ENCODE results near the gene ANTXR1. TPM values are rescaled to one million over a fixed set of nuclear protein-coding genes. Genes with fewer than 3 reads are reported as not detected.

ANTXR1 gene
- total RNA-seq, 1 experiment from 2014 or later, result 37.3 TPM

DNA sequence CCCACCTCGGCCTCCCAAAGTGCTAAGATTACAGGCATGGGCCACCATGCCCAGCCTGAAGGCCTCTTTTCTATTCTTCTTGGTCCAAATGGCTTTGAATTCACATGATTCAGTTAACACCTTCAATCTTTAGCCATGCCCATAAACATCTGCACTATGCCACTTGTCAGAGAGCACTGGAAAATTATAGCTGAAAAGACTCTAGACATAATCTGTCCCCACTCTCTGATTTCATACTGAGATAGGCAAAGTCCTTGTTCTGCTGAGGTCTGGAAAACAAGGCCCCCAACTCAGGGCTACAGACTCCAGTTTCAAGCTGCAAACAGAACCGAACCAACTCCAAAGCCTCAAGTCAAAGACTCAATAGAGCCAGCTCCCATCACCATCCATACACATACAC, 170.7 kb downstream of the ANTXR1 start:
- Histone ChIP-seq H3K4me1 (ENCODE audit: insufficient read depth, low read length) (no peaks in the 10 kb centered on the region), H3K9me3 (ENCODE audit: control insufficient read depth, low read depth, low read length) (no peaks in the 10 kb centered on the region), H3T11ph (ENCODE audit: low read length) (no peak overlapping the region), H3K79me1 (ENCODE audit: insufficient read depth, low read depth, low read length, poor library complexity, severe bottlenecking) (no peaks in the 10 kb centered on the region), H3K14ac (ENCODE audit: insufficient read depth, low read length) (no peak overlapping the region), H3K27me3 (ENCODE audit: insufficient read depth, low read length) (no peaks in the 10 kb centered on the region), H2BK15ac (ENCODE audit: low read depth, low read length) (no peak overlapping the region), H3K23ac (ENCODE audit: insufficient read length, low read depth, low read length) (no peak overlapping the region), H4K20me1 (ENCODE audit: control insufficient read depth, insufficient read depth, insufficient read length) (no peaks in the 10 kb centered on the region), H2BK120ac (ENCODE audit: low read depth, low read length, poor library complexity, severe bottlenecking) (no peak overlapping the region), H3K23me2 (ENCODE audit: insufficient read length, low read depth, low read length, poor library complexity, severe bottlenecking) (no peaks in the 10 kb centered on the region), H2BK20ac (ENCODE audit: low read depth, low read length, poor library complexity, severe bottlenecking) (no peak overlapping the region), H2AFZ (ENCODE audit: low read length) (no peak overlapping the region), H3K27ac (ENCODE audit: insufficient read length, low read depth, low read length) (no peak overlapping the region), H3K79me2 (ENCODE audit: insufficient read depth, low read length) (no peaks in the 10 kb centered on the region), H2AK5ac (ENCODE audit: insufficient read length, low read length) (no peak overlapping the region), H4K8ac (replicated peaks; ENCODE audit: insufficient read length, low read depth, low read length) (no peak overlapping the region), H4K91ac (ENCODE audit: insufficient read length, low read depth, low read length) (no peak overlapping the region), H3K4me2 (ENCODE audit: insufficient read depth, insufficient read length, low read length) (no peak overlapping the region), H3K56ac (ENCODE audit: insufficient read length, low read depth, low read length) (no peak overlapping the region), H2BK5ac (ENCODE audit: insufficient read length, low read length) (no peak overlapping the region), H2BK12ac (ENCODE audit: insufficient read length, low read depth, low read length) (no peak overlapping the region), H3K4ac (ENCODE audit: low read depth, low read length) (no peak overlapping the region), H4K5ac (ENCODE audit: insufficient read length, low read depth, low read length) (no peak overlapping the region), H3K18ac (ENCODE audit: insufficient read length, low read depth, low read length) (no peak overlapping the region), H3K9ac (ENCODE audit: extremely low read depth, insufficient read length, low read length) (no peak overlapping the region)
- H3K4me3 Mint-ChIP-seq, result no peak overlapping the region
- no peak for TF ChIP-seq CTCF (conservative IDR thresholded peaks at IDR 0.05)
- no CpG with 5 or more reads among the region's 2 CpGs for WGBS (ENCODE audit: extremely low coverage, insufficient read length, low lambda C conversion rate)
- H3K36me3 Mint-ChIP-seq (ENCODE audit: insufficient read depth in 1 of 3, low read depth in 3 of 3), result peaks cover 20 to 28% (median 21%) of the 10 kb centered on the region in 3 experiments
- H3K4me1 Mint-ChIP-seq, result peaks cover 7 to 8% of the 10 kb centered on the region in 2 experiments
- no peaks in the 10 kb centered on the region for H3K27me3 Mint-ChIP-seq (ENCODE audit: low read depth)
- no peak for DNase-seq
- no peaks in the 10 kb centered on the region for H3K9me3 Mint-ChIP-seq
- no peak overlapping the region for H3K27ac Mint-ChIP-seq
